ENCODE results near the gene AIG1. TPM values are rescaled to one million over a fixed set of nuclear protein-coding genes. Genes with fewer than 3 reads are reported as not detected.
A peak's percentile ranks its signal among the peaks of the same experiment; 100 is the strongest.

The AIG1 gene
- total and polyA plus RNA-seq, 2 of the 4 experiments (the other 2 are of a cell fraction) = 21.3 to 27.1 TPM

- Histone ChIP-seq H2AK5ac (ENCODE audit: low read depth, low read length) (no peak overlapping the region), H3K79me1 (ENCODE audit: low read depth in 1 of 2, low read length in 2 of 2) (no peaks in the 10 kb centered on the region), H2AFZ (replicated peaks; ENCODE audit: low read length, poor library complexity) (no peak overlapping the region), H3K9me1 (ENCODE audit: insufficient read depth, low read length) (0 out of 2 replicates have a peak, but pooled peaks cover 4% of the 10 kb centered on the region), H3K4ac (ENCODE audit: low read depth, low read length) (no peak overlapping the region), H3K56ac (ENCODE audit: extremely low read depth, insufficient read depth, low read length) (no peak overlapping the region), H3K9ac (ENCODE audit: low read depth, low read length) (no peak overlapping the region), H4K8ac (ENCODE audit: low read depth in 2 of 2, low read length in 2 of 2) (no peak overlapping the region), H4K20me1 (ENCODE audit: insufficient read depth, low read length) (no peaks in the 10 kb centered on the region), H2BK20ac (ENCODE audit: low read depth, low read length) (no peak overlapping the region), H3K36me3 (ENCODE audit: control insufficient read depth, insufficient read depth, low read length) (no peaks in the 10 kb centered on the region), H2BK5ac (ENCODE audit: low read depth, low read length, poor library complexity, severe bottlenecking) (no peak overlapping the region), H2BK15ac (ENCODE audit: low read depth, low read length) (no peak overlapping the region), H3K4me3 (ENCODE audit: insufficient read depth, low read depth, low read length) (no peak overlapping the region), H2AK9ac (replicated peaks; ENCODE audit: low read depth, low read length, poor library complexity) (no peak overlapping the region), H2BK120ac (ENCODE audit: low read depth, low read length) (no peak overlapping the region), H4K91ac (ENCODE audit: insufficient read depth, low read depth, low read length) (no peak overlapping the region), H3K14ac (replicated peaks; ENCODE audit: low read depth, low read length) (no peak overlapping the region), H4K5ac (ENCODE audit: low read depth, low read length) (no peak overlapping the region), H3K27me3 (ENCODE audit: control insufficient read depth, insufficient read depth, low read length) (no peaks in the 10 kb centered on the region), H3K9me3 (ENCODE audit: control insufficient read depth, insufficient read depth, low read length) (no peaks in the 10 kb centered on the region), H3K4me2 (ENCODE audit: low read depth, low read length) (no peak overlapping the region), H3K23ac (ENCODE audit: low read depth, low read length) (no peak overlapping the region), H3K18ac (ENCODE audit: low read depth, low read length) (no peak overlapping the region), H3K4me1 (ENCODE audit: control insufficient read depth, insufficient read depth, low read length) (peaks cover 3% of the 10 kb centered on the region; the same call in 1 of the 2 replicates), H3K27ac (ENCODE audit: insufficient read depth, low read length) (no peak overlapping the region)
- CTCF ChIA-PET = no interaction called here
- no TSS peak for BruUV-seq (replicated peaks)
- in situ Hi-C loops (cut with MboI; ENCODE audit: low sequenced_read_pairs) (no loop called here), dilution Hi-C loops (cut with HindIII; ENCODE audit: low sequenced_read_pairs, unreplicated experiment) (no loop called here), intact Hi-C loops (cut with micrococcal nuclease) (no loop called here)
- POLR2A ChIA-PET (ENCODE audit: unreplicated experiment) = no interaction called here
- no CpG with 5 or more reads among the region's 3 CpGs for WGBS, 2 experiments (ENCODE audit: extremely low coverage in 2 of 2, insufficient read length in 1 of 2)
- ATAC-seq (ENCODE audit: low read depth) (no peak), DNase-seq (peak; percentile 41)
- TF ChIP-seq RFX5 (IDR thresholded peaks at IDR 0.05; ENCODE audit: low read depth, low read length) (no peak), FOS (IDR thresholded peaks at IDR 0.05; ENCODE audit: low read depth, low read length) (no peak), MAZ (IDR thresholded peaks at IDR 0.05; ENCODE audit: borderline replicate concordance, low read depth, low read length) (no peak), SMC3 (IDR thresholded peaks at IDR 0.05; ENCODE audit: low read depth, low read length) (no peak), MXI1 (IDR thresholded peaks at IDR 0.05; ENCODE audit: borderline replicate concordance, low read depth, low read length) (no peak)
- TF ChIP-seq, protein P1, sequence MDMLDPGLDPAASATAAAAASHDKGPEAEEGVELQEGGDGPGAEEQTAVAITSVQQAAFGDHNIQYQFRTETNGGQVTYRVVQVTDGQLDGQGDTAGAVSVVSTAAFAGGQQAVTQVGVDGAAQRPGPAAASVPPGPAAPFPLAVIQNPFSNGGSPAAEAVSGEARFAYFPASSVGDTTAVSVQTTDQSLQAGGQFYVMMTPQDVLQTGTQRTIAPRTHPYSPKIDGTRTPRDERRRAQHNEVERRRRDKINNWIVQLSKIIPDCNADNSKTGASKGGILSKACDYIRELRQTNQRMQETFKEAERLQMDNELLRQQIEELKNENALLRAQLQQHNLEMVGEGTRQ (IDR thresholded peaks at IDR 0.05; ENCODE audit: low read depth, low read length) = no peak
Observed at GRCh38 chr6:143329323-143329722, 268.6 kb downstream of the AIG1 start.
